Left renal pelvis (tissue), 4 donors: ENCODE data around the gene SERGEF. TPM values are rescaled to one million over a fixed set of nuclear protein-coding genes. Genes with fewer than 3 reads are reported as not detected.

Source experiments
- DNase-seq, 4 donors: peaks; one replicate each; pipeline ENCODE4 v3.0.0-alpha.2; 2013; ENCODE audit warnings: low read depth in 4 of 4, low spot score in 3 of 4
- polyA plus RNA-seq, 4 donors: library from polyadenylated mRNA; unstranded; fragments of 120-200 nt; gene quantifications; one replicate each; pipeline ENCODE4 v1.2.1, GENCODE V29; 2013; ENCODE audit not compliant: insufficient read length in 4 of 4

Gene SERGEF
- polyA plus RNA-seq, 4 donors, result 11.0 to 20.1 (median 18.7) TPM

GRCh38 chr11:17760102-17761029 lies 252.5 kb downstream of the SERGEF start:
- no peak for DNase-seq

DNA sequence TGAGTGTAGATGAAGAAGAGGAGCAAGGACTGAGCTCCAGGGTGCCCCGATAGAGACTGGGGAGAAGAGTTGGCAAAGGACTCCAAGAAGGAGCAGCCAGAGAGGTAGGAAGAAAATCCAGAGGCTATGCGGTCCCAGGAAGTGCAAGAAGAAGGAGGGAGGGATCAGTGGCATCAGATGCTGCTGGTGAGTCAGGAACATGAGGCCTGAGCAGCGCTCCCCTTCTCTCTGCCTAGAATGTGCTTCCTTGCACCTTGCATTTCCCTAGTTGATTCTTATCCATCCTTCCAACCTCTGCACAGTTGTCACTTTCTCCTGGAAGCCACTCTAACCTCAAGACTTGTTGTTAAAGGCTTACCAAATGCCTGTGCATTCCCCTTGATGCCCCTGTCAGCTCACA lies 257.0 kb downstream of the SERGEF start:
- DNase-seq, result no peak

GRCh38 chr11:17753641-17754040 lies 259.2 kb downstream of the SERGEF start:
- DNase-seq, result no peak

DNA sequence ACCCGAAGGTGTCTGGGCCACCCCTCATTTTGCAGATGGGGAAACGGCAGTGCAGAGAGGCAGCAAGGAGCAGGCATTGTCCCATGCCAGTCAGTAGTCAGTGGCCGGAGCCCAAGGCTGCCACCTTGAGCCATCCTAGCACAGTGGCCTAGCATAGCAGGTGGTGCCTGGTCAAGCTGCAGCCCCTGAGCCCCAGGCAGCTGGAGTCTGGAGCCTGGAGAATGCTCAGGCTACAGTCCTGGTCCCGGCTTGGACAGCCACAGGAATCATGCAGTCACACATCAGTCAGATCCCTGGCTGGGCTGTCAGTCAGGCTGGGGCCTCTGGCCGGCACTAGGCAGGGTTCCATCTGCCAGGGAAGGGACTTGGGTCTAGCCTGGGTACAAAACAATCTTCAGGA lies 259.7 kb downstream of the SERGEF start:
- DNase-seq, result no peak

GRCh38 chr11:17752144-17752543 lies 260.7 kb downstream of the SERGEF start:
- no peak for DNase-seq

- DNase-seq, result no peak
These were observed 261.3 kb downstream of the SERGEF start for GRCh38 chr11:17751558-17751957.

GRCh38 chr11:17750801-17751165 lies 262.1 kb downstream of the SERGEF start:
- DNase-seq, result no peak

GRCh38 chr11:17750013-17750800 lies 262.6 kb downstream of the SERGEF start:
- no peak for DNase-seq

DNA sequence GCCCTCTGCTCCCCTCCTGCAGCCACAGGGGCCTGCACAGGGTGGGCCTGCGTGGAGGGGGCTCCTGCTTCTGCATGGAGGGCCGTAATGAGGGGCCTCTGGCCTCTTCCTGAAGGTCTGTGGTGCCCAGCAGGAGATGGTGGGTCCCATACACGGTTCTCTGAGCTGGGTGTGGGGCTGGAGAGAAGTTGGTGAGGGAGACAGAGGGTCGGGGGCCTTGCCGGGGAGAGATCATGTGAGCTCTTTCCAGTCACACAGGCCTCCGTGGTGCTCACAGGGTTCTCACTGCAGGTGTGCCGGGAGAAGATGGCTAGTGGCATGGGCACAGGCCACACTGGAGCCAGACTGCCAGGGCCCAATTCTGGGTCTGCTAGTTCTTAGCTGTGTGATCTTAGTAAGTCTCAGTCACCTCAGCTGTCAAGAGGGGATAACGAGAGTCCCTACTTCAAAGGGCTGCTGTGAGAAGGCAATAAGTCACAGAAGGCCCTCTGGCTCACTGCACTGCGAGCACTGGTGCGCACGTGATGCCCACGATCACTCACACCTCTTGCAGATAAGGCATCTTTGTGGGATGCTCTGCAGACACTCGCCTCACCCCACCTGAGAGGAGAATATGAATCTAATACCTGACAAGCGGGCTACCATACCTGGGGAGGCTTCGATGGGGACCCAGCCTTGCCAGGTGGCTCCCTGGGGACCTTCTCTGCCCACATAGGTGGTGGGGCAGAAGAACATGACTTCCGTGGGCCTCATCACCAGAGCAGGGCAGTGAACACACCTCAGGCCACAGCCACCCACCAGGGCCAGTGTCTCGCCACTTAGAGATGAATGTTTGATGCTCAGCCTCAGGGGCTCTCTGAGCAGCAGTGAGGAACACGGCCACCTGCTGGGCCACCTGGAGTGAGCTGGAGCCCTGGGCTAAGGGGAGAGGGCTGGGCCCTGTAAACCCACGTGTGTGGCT lies 263.8 kb downstream of the SERGEF start:
- no peak for DNase-seq

- DNase-seq, result no peak
These were observed 264.8 kb downstream of the SERGEF start for GRCh38 chr11:17748044-17748443.

- DNase-seq, result no peak
These were observed 265.5 kb downstream of the SERGEF start for GRCh38 chr11:17747131-17747955.

- no peak for DNase-seq
These were observed 266.8 kb downstream of the SERGEF start for GRCh38 chr11:17746096-17746495.

GRCh38 chr11:17745023-17745772 lies 267.6 kb downstream of the SERGEF start:
- no peak for DNase-seq

DNA sequence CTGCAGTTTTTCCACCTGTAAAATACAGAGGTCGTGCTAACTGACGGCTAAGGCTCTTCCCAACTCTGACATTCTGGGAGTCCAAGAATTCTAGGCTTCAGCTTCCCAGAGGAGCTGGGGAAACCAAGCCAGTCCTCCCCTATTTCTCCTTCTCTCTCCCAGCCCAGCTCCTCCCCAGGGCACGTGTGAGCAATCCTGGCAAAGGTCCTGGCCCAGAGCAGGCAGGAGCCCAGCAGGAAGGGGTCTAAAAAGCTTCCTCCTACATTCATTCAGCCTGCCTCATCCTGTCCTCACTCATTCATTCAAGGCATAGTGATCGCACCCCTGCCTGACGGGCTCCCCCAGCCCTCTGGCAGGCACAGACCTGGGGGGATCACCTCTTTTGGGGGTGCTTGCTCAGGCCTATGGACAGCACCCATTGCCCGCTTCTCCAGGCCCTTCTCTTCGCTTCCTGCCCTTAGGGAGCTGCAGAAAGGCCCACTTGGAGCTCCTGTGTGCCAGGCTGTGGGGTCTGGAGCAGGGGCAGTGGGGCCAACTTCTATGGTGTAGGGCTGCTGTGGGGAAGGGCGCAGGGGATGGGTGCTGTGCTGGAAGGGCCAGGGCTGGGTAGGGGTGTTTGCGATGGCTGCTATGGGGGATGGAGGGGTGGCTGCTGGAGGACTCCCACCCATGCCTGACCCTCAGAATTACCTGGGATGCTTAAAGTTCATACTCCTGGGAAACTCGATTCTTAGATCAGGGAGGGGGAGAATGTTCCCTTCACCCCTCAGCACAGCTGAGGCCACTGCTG lies 268.5 kb downstream of the SERGEF start:
- no peak for DNase-seq

DNA sequence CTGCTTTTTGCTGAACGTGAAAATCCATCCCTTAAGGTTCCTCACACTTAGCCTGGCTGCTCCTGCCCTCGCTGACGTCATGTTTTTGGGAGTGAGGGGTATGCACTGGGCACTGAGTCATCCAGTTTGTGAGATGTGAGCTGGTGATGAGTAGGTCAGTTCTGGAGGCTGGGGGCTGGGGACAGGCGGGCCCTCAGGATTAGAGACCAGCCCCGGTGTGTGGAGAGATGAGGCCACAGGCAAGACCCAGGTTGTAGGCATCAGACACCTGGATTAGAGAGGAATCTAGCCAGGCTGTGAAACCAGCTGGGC lies 269.1 kb downstream of the SERGEF start:
- no peak for DNase-seq

- DNase-seq, result no peak
These were observed 269.6 kb downstream of the SERGEF start for GRCh38 chr11:17743026-17743807.

DNA sequence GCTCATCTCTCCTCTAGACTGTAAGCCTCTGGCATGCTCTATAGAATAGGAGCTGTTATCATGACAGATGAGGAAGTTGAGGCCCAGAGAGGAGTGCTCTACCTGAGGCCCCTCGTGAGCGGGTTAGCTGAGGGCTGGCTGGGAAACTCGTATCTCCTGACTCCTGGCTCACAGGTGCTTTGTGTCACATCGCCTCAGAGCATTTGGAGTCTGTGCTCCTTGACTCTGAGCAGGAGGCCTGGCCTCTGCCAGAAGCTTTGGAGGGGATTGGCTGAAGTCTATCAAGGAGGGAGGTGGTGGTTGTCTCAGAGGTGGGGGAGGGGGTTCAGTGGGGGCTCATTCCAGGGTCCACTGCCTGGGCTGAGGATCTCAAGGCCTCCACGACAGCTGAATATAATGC lies 270.8 kb downstream of the SERGEF start:
- no peak for DNase-seq

GRCh38 chr11:17741487-17741886 lies 271.4 kb downstream of the SERGEF start:
- no peak for DNase-seq
